Measurements from ENCODE around the gene IRF9.

Gene IRF9

GRCh38 chr14:24177041-24177825, 16.2 kb downstream of the IRF9 start:
- H3K4me3 ChIP-seq (ENCODE audit: low read depth in 1 of 2, low read length in 1 of 2): no peak overlapping the region
- no peaks in the 10 kb centered on the region for H3K9me3 ChIP-seq
- H3K27me3 ChIP-seq: peaks cover 7% of the 10 kb centered on the region
- TF ChIP-seq CTCF (IDR thresholded peaks at IDR 0.05): no peak
- peaks cover 12 to 15% of the 10 kb centered on the region in 2 experiments for H3K4me1 ChIP-seq (ENCODE audit: control insufficient read depth in 1 of 2, insufficient read depth in 1 of 2, low read depth in 1 of 2, low read length in 1 of 2)
- H3K36me3 ChIP-seq: peaks cover 99% of the 10 kb centered on the region
- H3K27ac ChIP-seq: no peak overlapping the region

- Histone ChIP-seq H3K27ac (no peak overlapping the region), H3K9me3 (no peaks in the 10 kb centered on the region), H3K36me3 (peaks cover 99% of the 10 kb centered on the region), H3K4me1 (ENCODE audit: control insufficient read depth in 1 of 2, insufficient read depth in 1 of 2, low read depth in 1 of 2, low read length in 1 of 2) (peaks cover 6 to 9% of the 10 kb centered on the region in 2 experiments), H3K27me3 (peaks cover under 1% of the 10 kb centered on the region), H3K4me3 (ENCODE audit: low read depth in 1 of 2, low read length in 1 of 2) (no peak overlapping the region)
- no peak for TF ChIP-seq CTCF (IDR thresholded peaks at IDR 0.05)
Observed at GRCh38 chr14:24177891-24178290, 16.8 kb downstream of the IRF9 start.

- Histone ChIP-seq H3K9me3 (no peaks in the 10 kb centered on the region), H3K27ac (no peak overlapping the region), H3K36me3 (peaks cover 99% of the 10 kb centered on the region), H3K27me3 (no peaks in the 10 kb centered on the region), H3K4me1 (ENCODE audit: control insufficient read depth in 1 of 2, insufficient read depth in 1 of 2, low read depth in 1 of 2, low read length in 1 of 2) (peaks cover 6 to 9% of the 10 kb centered on the region in 2 experiments), H3K4me3 (ENCODE audit: low read depth in 1 of 2, low read length in 1 of 2) (no peak overlapping the region)
- TF ChIP-seq CTCF (IDR thresholded peaks at IDR 0.05): no peak
Observed at GRCh38 chr14:24178399-24179178, 17.5 kb downstream of the IRF9 start.

GRCh38 chr14:24179294-24179960, 18.4 kb downstream of the IRF9 start:
- Histone ChIP-seq H3K36me3 (peaks cover 100% of the 10 kb centered on the region), H3K27me3 (no peaks in the 10 kb centered on the region), H3K9me3 (no peaks in the 10 kb centered on the region), H3K4me3 (ENCODE audit: low read depth in 1 of 2, low read length in 1 of 2) (no peak overlapping the region), H3K27ac (no peak overlapping the region), H3K4me1 (ENCODE audit: control insufficient read depth in 1 of 2, insufficient read depth in 1 of 2, low read depth in 1 of 2, low read length in 1 of 2) (peaks cover 6 to 9% of the 10 kb centered on the region in 2 experiments)
- no peak for TF ChIP-seq CTCF (IDR thresholded peaks at IDR 0.05)

- Histone ChIP-seq H3K27me3 (no peaks in the 10 kb centered on the region), H3K4me3 (ENCODE audit: low read depth in 1 of 2, low read length in 1 of 2) (no peak overlapping the region), H3K4me1 (ENCODE audit: control insufficient read depth in 1 of 2, insufficient read depth in 1 of 2, low read depth in 1 of 2, low read length in 1 of 2) (peaks cover 4% of the 10 kb centered on the region in 2 experiments), H3K27ac (no peak overlapping the region), H3K36me3 (peaks cover 100% of the 10 kb centered on the region), H3K9me3 (no peaks in the 10 kb centered on the region)
- no peak for TF ChIP-seq CTCF (IDR thresholded peaks at IDR 0.05)
Observed at GRCh38 chr14:24179961-24180796, 19.1 kb downstream of the IRF9 start.
